IMR-90 (cell line): ENCODE measurements around the gene ARMC3. TPM values are rescaled to one million over a fixed set of nuclear protein-coding genes. Genes with fewer than 3 reads are reported as not detected.
"Not testable (repeated sequence)": the region's sequence is repeated elsewhere in the genome, so short reads cannot be mapped to it uniquely, and the experiment has no call there.

Source experiments
- ATAC-seq: fragments of 200-7000 bp; cut with Tn5 transposase; 2 replicates; pipeline ENCODE4 v1.9.1; 2020; ENCODE audit warnings: low read depth, mild to moderate bottlenecking, moderate library complexity
- BruUV-seq: library from RNA; stranded (reverse); fragments of 400-500 nt; replicated peaks from 2 replicates; lab custom pipeline; 2021; lab: Mats Ljungman, UMichigan
- CTCF ChIA-PET: fragments of 300-600 bp; formaldehyde crosslinking; extraction: SDS; loops from one replicate; lab custom pipeline; 2021; ENCODE audit warnings: antibody characterized with exemption; lab: Yijun Ruan, JAX
- POLR2A ChIA-PET: fragments of 300-600 bp; sonication (Branson Sonifier 250); formaldehyde crosslinking; loops from one replicate; lab custom pipeline; 2022; ENCODE audit warnings: antibody characterized with exemption; ENCODE audit not compliant: unreplicated experiment; lab: Charles Lee
- DNase-seq: peaks from one replicate; pipeline ENCODE4 v3.0.0; 2013
- H2AFZ ChIP-seq: replicated peaks from 2 replicates; pipeline ENCODE3; 2013; ENCODE audit warnings: low read length, mild to moderate bottlenecking; ENCODE audit not compliant: poor library complexity
- H2AK5ac ChIP-seq: 2 replicates; pipeline ENCODE4 v1.6.1; 2013; ENCODE audit warnings: low read depth, low read length, inconsistent platforms
- H2AK9ac ChIP-seq: replicated peaks from 2 replicates; pipeline ENCODE3; 2013; ENCODE audit warnings: mild to moderate bottlenecking, low read depth, low read length, moderate library complexity; ENCODE audit not compliant: poor library complexity
- H2BK120ac ChIP-seq: 2 replicates; pipeline ENCODE4 v1.6.1; 2013; ENCODE audit warnings: low read depth, low read length, inconsistent platforms
- H2BK15ac ChIP-seq: 3 replicates; pipeline ENCODE4 v1.6.1; 2013; ENCODE audit warnings: low read depth, low read length, inconsistent platforms
- H2BK20ac ChIP-seq: 2 replicates; pipeline ENCODE4 v1.6.1; 2013; ENCODE audit warnings: low read depth, mild to moderate bottlenecking, inconsistent platforms, low read length, moderate library complexity
- H2BK5ac ChIP-seq: 2 replicates; pipeline ENCODE4 v1.6.1; 2013; ENCODE audit warnings: mild to moderate bottlenecking, low read depth, low read length, inconsistent platforms; ENCODE audit not compliant: poor library complexity, severe bottlenecking
- H3K14ac ChIP-seq: replicated peaks from 2 replicates; pipeline ENCODE4 v1.6.1; 2013; ENCODE audit warnings: low read depth, low read length, inconsistent platforms
- H3K18ac ChIP-seq: 2 replicates; pipeline ENCODE4 v1.6.1; 2013; ENCODE audit warnings: low read depth, low read length, control low read depth
- H3K23ac ChIP-seq: 2 replicates; pipeline ENCODE4 v1.6.1; 2013; ENCODE audit warnings: low read depth, low read length, inconsistent platforms
- H3K27ac ChIP-seq: 2 replicates; pipeline ENCODE4 v1.5.1; 2013; ENCODE audit warnings: mild to moderate bottlenecking, control low read depth, low read length; ENCODE audit not compliant: insufficient read depth
- H3K27me3 ChIP-seq: 2 replicates; pipeline ENCODE4 v1.6.1; 2013; ENCODE audit warnings: low read length; ENCODE audit not compliant: control insufficient read depth, insufficient read depth
- H3K36me3 ChIP-seq: 2 replicates; pipeline ENCODE4 v1.6.1; 2013; ENCODE audit warnings: low read length, mixed read lengths; ENCODE audit not compliant: control insufficient read depth, insufficient read depth
- H3K4ac ChIP-seq: 2 replicates; pipeline ENCODE4 v1.6.1; 2013; ENCODE audit warnings: low read depth, low read length, inconsistent platforms
- H3K4me1 ChIP-seq: 2 replicates; pipeline ENCODE4 v1.6.1; 2013; ENCODE audit warnings: low read length, mixed read lengths; ENCODE audit not compliant: control insufficient read depth, insufficient read depth
- H3K4me2 ChIP-seq: 2 replicates; pipeline ENCODE4 v1.6.1; 2013; ENCODE audit warnings: low read depth, mild to moderate bottlenecking, control low read depth, low read length, moderate library complexity
- H3K4me3 ChIP-seq: 2 replicates; pipeline ENCODE4 v1.5.1; 2013; ENCODE audit warnings: low read depth, mild to moderate bottlenecking, control low read depth, low read length, moderate library complexity; ENCODE audit not compliant: insufficient read depth
- H3K56ac ChIP-seq: 2 replicates; pipeline ENCODE4 v1.6.1; 2013; ENCODE audit warnings: low read length, inconsistent platforms; ENCODE audit not compliant: insufficient read depth; ENCODE audit errors: extremely low read depth
- H3K79me1 ChIP-seq, 2 experiments: 2 replicates each; pipeline ENCODE4 v1.6.1; 2013; ENCODE audit warnings: low read length in 2 of 2, inconsistent platforms in 1 of 2, low read depth in 1 of 2
- H3K9ac ChIP-seq: 2 replicates; pipeline ENCODE4 v1.6.1; 2013; ENCODE audit warnings: low read depth, low read length, control low read depth
- H3K9me1 ChIP-seq: 2 replicates; pipeline ENCODE4 v1.6.1; 2013; ENCODE audit warnings: low read length, inconsistent platforms; ENCODE audit not compliant: insufficient read depth
- H3K9me3 ChIP-seq: 2 replicates; pipeline ENCODE4 v1.6.1; 2013; ENCODE audit warnings: low read length; ENCODE audit not compliant: control insufficient read depth, insufficient read depth
- H4K20me1 ChIP-seq: 2 replicates; pipeline ENCODE4 v1.6.1; 2013; ENCODE audit warnings: low read length, inconsistent platforms; ENCODE audit not compliant: insufficient read depth
- H4K5ac ChIP-seq: 2 replicates; pipeline ENCODE4 v1.6.1; 2013; ENCODE audit warnings: mild to moderate bottlenecking, low read depth, low read length, control low read depth
- H4K8ac ChIP-seq, 2 experiments: 2 replicates each; pipeline ENCODE4 v1.6.1; 2013; ENCODE audit warnings: low read depth in 2 of 2, low read length in 2 of 2, control low read depth in 1 of 2, inconsistent platforms in 1 of 2
- H4K91ac ChIP-seq: 2 replicates; pipeline ENCODE4 v1.6.1; 2013; ENCODE audit warnings: low read depth, low read length, inconsistent platforms; ENCODE audit not compliant: insufficient read depth
- whole genome bisulfite sequencing, 2 experiments: methylation state at CpG; one replicate each; pipeline versions ENCODE4 v1.1.5 to v1.1.7; 2013; ENCODE audit warnings: missing lambda C conversion rate in 2 of 2; ENCODE audit not compliant: insufficient read length in 1 of 2; ENCODE audit errors: extremely low coverage in 2 of 2; 5-methylcytosine and 5-hydroxymethylcytosine counted together
- dilution Hi-C: fragments of 300-500 bp; cut with HindIII; formaldehyde crosslinking; loops from one replicate; pipeline ENCODE4 v1.14.3; 2018; ENCODE audit warnings: low sequenced_read_pairs; ENCODE audit not compliant: unreplicated experiment
- in situ Hi-C: fragments of 300-500 bp; cut with MboI; formaldehyde crosslinking; loops from 3 replicates; pipeline ENCODE4 v1.14.3; 2019; ENCODE audit warnings: low sequenced_read_pairs, inconsistent platforms, mixed read lengths
- intact Hi-C: fragments of 100-400 bp; cut with micrococcal nuclease; formaldehyde crosslinking; loops from 2 replicates; pipeline ENCODE4 v1.10.0; 2022
- polyA plus RNA-seq, 3 experiments: library from polyadenylated mRNA; depleted of rRNA; stranded (reverse); fragments of >200 nt; gene quantifications; 2 replicates each; pipeline ENCODE4 v1.2.3, GENCODE V29; 2012; ENCODE audit warnings: low replicate concordance in 1 of 3
- total RNA-seq: library from RNA; depleted of rRNA; stranded (reverse); fragments of >200 nt; gene quantifications from 2 replicates; pipeline ENCODE4 v1.2.3, GENCODE V29; 2012

Gene ARMC3
- total and polyA plus RNA-seq, 2 of the 4 experiments (the other 2 are of a cell fraction): not detected

- H4K5ac ChIP-seq, DNase-seq, H3K9me1 ChIP-seq, H2BK15ac ChIP-seq, H3K4me2 ChIP-seq, H3K23ac ChIP-seq, H2AK9ac ChIP-seq, H3K79me1 ChIP-seq, H2AFZ ChIP-seq, H3K56ac ChIP-seq, H3K4me3 ChIP-seq, H2AK5ac ChIP-seq, H2BK120ac ChIP-seq, H3K27ac ChIP-seq, H3K14ac ChIP-seq, H3K36me3 ChIP-seq, H4K8ac ChIP-seq, in situ Hi-C loops, H3K4me1 ChIP-seq, BruUV-seq, H3K27me3 ChIP-seq, H2BK20ac ChIP-seq, dilution Hi-C loops, H4K91ac ChIP-seq, H4K20me1 ChIP-seq, CTCF ChIA-PET, H3K18ac ChIP-seq, ATAC-seq, H2BK5ac ChIP-seq, H3K9me3 ChIP-seq, POLR2A ChIA-PET, H3K9ac ChIP-seq, intact Hi-C loops, H3K4ac ChIP-seq: not testable (repeated sequence)
- no CpG with 5 or more reads among the region's 3 CpGs for WGBS, 2 experiments
Observed at GRCh38 chr10:22902147-22902546, 25.7 kb upstream of the ARMC3 start.
